GM23338 (cell line): Measurements from ENCODE around the gene WWOX.

ENCODE experiments used
- CREB1 ChIP-seq: fragments of 250-450 bp; sonication (Bioruptor Pico); IDR thresholded peaks from 2 replicates; pipeline ENCODE4 v1.5.0; 2020; ENCODE audit warnings: low read depth, mild to moderate bottlenecking, moderate library complexity
- ETS1 ChIP-seq: IDR thresholded peaks from 2 replicates; pipeline ENCODE4 v1.6.1; 2016; ENCODE audit warnings: antibody characterized with exemption
- EZH2 ChIP-seq: fragments of 200-600 bp; sonication (generic); IDR thresholded peaks from one replicate; pipeline ENCODE4 v1.8.0; 2017; ENCODE audit warnings: antibody characterized with exemption, mild to moderate bottlenecking, low read depth; ENCODE audit not compliant: unreplicated experiment
- EZH2phosphoT487 ChIP-seq: fragments of 200-600 bp; sonication (generic); IDR thresholded peaks from one replicate; pipeline ENCODE4 v1.8.1; 2018; ENCODE audit warnings: antibody characterized with exemption; ENCODE audit not compliant: unreplicated experiment
- JUNB ChIP-seq: IDR thresholded peaks from one replicate; pipeline ENCODE4 v1.6.1; 2016; ENCODE audit warnings: antibody characterized with exemption; ENCODE audit not compliant: unreplicated experiment
- POLR2AphosphoS5 ChIP-seq: IDR thresholded peaks from 2 replicates; pipeline ENCODE4 v1.6.1; 2016; ENCODE audit warnings: antibody characterized with exemption, low read depth
- STAT1 ChIP-seq: IDR thresholded peaks from one replicate; pipeline ENCODE4 v1.6.1; 2016; ENCODE audit warnings: antibody characterized with exemption; ENCODE audit not compliant: unreplicated experiment
- ZNF331 ChIP-seq: fragments of 250-450 bp; sonication (Bioruptor Pico); IDR thresholded peaks from 2 replicates; pipeline ENCODE4 v1.5.0; 2020; ENCODE audit warnings: low read depth, mild to moderate bottlenecking, moderate library complexity
- TF ChIP-seq, protein P1 (sequence below), 2 experiments: fragments of 200-600 bp in 1 of 2; sonication (generic) in 1 of 2; conservative IDR thresholded peaks; 2 replicates each; pipeline versions ENCODE4 v1.5.1 to v1.6.1; 2016 to 2017; ENCODE audit warnings: antibody characterized with exemption in 2 of 2, low read depth in 2 of 2, mild to moderate bottlenecking in 2 of 2, moderate library complexity in 1 of 2
- TF ChIP-seq, protein P2 (sequence below): IDR thresholded peaks from one replicate; pipeline ENCODE4 v1.6.1; 2018; ENCODE audit warnings: antibody characterized with exemption; ENCODE audit not compliant: unreplicated experiment

DNA sequence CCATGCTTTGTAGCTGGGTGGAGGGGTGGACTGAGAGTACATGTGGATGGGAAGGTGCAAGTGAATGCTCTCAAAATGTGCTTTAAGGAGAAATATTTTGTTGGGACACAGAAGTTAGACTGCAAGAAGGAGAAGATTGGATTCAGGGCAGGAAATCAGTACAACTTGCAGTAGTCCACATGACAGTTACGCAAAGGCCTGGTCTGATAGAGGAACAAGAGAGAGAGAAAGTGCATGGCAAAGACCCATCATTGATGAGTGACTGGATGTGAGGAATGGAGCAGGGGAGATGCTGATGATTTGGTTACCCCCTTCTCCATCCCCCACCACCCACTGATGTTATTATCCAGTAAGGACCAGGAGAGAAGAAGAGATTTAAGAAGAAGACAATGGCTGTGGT is 1028.3 kb downstream of the WWOX start:
- TF ChIP-seq, protein P1, sequence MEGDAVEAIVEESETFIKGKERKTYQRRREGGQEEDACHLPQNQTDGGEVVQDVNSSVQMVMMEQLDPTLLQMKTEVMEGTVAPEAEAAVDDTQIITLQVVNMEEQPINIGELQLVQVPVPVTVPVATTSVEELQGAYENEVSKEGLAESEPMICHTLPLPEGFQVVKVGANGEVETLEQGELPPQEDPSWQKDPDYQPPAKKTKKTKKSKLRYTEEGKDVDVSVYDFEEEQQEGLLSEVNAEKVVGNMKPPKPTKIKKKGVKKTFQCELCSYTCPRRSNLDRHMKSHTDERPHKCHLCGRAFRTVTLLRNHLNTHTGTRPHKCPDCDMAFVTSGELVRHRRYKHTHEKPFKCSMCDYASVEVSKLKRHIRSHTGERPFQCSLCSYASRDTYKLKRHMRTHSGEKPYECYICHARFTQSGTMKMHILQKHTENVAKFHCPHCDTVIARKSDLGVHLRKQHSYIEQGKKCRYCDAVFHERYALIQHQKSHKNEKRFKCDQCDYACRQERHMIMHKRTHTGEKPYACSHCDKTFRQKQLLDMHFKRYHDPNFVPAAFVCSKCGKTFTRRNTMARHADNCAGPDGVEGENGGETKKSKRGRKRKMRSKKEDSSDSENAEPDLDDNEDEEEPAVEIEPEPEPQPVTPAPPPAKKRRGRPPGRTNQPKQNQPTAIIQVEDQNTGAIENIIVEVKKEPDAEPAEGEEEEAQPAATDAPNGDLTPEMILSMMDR (conservative IDR thresholded peaks at IDR 0.05; ENCODE audit: low read depth in 2 of 2): no peak
- TF ChIP-seq EZH2 (no peak), ZNF331 (CRISPR knock-in tag) (no peak), STAT1 (no peak), POLR2AphosphoS5 (no peak), JUNB (no peak), EZH2phosphoT487 (no peak), CREB1 (CRISPR knock-in tag) (no peak), ETS1 (no peak)
- TF ChIP-seq, protein P2, sequence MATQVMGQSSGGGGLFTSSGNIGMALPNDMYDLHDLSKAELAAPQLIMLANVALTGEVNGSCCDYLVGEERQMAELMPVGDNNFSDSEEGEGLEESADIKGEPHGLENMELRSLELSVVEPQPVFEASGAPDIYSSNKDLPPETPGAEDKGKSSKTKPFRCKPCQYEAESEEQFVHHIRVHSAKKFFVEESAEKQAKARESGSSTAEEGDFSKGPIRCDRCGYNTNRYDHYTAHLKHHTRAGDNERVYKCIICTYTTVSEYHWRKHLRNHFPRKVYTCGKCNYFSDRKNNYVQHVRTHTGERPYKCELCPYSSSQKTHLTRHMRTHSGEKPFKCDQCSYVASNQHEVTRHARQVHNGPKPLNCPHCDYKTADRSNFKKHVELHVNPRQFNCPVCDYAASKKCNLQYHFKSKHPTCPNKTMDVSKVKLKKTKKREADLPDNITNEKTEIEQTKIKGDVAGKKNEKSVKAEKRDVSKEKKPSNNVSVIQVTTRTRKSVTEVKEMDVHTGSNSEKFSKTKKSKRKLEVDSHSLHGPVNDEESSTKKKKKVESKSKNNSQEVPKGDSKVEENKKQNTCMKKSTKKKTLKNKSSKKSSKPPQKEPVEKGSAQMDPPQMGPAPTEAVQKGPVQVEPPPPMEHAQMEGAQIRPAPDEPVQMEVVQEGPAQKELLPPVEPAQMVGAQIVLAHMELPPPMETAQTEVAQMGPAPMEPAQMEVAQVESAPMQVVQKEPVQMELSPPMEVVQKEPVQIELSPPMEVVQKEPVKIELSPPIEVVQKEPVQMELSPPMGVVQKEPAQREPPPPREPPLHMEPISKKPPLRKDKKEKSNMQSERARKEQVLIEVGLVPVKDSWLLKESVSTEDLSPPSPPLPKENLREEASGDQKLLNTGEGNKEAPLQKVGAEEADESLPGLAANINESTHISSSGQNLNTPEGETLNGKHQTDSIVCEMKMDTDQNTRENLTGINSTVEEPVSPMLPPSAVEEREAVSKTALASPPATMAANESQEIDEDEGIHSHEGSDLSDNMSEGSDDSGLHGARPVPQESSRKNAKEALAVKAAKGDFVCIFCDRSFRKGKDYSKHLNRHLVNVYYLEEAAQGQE: no peak
